Central memory CD4-positive, alpha-beta T cell (primary cell): Measurements from ENCODE around the gene CCDC28B.
A peak's percentile ranks its signal among the peaks of the same experiment; 100 is the strongest.

ENCODE experiments used
- DNase-seq: peaks from one replicate; pipeline ENCODE4 v3.0.0; 2022

CCDC28B gene

GRCh38 chr1:32195531-32195930 is 4.9 kb upstream of the CCDC28B start:
- no peak for DNase-seq

GRCh38 chr1:32195972-32196823 is 4.2 kb upstream of the CCDC28B start:
- peak; percentile 39 for DNase-seq

GRCh38 chr1:32197074-32197473 is 3.3 kb upstream of the CCDC28B start:
- DNase-seq = no peak

GRCh38 chr1:32197837-32198236 is 2.6 kb upstream of the CCDC28B start:
- no peak for DNase-seq

DNA sequence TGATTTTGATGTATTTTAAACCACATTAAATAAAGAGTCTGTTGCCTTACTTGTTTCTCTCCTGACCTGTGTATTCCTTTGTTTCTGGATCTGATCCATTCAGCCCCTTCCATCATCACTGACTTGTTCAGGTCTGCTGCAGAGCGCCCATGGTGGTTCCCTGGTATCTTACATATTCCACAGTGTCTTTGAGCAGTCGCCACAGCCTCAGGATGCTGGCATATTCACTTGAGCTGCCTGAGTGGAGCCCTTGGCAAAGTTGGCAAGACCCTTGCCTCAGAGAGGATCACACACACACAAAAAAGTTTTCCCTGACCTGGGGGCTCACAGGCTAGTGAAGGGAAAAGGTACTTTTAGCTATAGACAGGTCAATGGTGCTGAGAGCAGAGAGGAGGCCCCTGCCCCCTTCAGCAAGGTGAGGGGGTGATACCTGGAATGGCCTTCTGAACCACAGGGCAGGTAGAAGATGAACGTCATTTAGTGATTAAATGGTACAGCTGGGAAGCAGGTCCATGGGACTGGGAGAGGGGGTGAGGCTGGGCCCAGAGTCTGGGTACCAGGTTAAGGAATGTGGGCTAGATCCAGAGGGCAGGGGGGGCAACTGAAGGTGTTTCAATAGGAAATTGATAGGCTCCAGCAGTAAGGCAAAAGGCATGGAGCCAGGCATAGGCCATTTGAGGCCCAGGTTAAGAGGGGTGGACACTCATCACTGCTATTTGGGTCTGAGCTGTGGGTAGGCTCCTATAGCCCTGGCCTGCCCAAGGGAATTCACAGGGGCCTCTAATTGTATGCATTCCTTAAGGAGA is 2.0 kb upstream of the CCDC28B start:
- DNase-seq = no peak

DNA sequence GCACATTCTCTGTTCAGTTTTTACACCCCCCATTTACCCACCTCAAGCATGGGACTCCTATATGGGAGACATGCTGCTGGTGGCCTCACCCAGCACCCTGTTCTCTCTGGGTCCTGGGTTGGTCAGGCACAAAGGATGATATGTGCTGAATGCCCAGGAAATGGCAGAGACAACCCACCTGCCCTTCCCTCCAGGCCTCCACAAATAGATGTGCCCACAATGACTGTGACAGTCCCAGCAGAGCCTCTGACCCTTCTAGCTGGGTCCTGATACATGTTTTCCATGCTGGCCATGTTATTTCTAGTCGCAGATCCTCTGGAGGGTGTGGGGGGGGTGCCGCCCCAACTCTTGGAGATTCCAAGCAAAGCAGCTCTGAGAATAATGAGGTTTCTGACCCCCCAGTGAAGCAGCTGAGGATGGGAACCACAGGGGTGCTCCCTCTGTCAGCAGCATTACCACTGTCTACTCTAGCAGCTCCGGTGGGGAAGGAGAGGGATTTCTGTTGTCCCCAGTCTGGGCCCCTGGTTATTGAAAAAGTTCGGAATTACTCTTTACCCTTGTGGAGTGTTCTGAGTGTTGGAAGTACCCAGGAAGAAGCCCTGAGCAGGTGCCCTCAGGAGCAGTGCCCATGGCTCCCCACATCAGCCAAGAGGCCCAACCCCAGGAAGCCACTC is 1.2 kb upstream of the CCDC28B start:
- DNase-seq = no peak

DNA sequence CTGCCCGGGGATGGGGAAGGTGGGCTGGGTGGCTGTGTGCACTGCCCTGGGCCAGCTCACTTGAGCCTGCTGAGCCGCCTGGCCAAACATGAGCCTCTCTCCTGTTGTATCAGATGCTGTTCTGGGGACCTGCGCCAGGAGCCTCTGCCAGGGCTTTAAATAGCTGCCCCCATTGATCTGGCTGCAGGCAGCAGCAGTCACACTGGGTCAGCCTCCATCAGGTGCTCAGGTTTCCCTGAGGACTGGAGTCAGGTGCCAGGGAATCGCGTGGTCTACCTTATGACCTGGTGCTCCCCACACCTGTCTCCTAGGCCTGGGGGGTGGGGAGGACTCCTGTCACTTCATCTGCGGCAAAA is 700 bp upstream of the CCDC28B start:
- no peak for DNase-seq

DNA sequence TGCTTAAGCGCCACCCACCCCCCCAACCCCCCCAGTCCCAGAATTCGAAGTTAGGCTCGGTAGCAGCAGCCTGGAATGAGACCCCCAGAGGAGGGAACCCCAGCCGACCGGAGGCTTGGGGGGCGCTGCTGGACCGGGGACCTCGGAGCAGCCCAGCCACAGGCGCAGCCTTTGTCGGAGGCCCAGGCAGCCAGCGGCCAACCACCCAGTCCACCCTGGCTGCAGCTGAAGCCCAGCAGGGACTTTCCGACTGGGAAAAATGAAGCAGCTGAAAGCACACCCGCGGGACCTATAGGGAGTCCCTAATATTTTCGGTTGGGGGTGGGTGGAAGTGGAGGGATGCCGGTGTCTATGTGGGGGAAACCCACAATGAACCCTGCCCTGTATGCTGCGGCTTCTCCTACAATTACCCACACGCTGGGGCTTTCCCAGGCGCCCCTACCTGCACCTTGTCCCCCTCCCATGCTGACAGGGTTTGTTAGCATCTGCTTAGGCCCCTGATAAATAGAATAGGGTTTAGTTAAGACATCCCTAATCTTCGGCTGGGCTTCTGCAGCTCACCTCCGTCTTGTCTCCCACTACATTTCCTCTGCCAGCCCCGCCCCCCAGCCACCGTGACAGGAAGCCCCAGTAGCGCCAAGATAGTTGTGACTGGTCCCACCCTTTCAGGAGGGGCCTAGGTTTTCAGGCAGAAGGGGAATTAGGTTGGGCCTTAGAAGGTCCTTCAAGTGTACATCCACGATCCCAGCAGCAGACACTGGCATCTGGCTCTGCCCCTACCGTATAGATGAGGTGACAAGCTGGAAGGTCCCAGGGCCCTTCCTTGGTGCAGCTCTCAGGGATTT is 838 bp downstream of the CCDC28B start:
- DNase-seq = peak; percentile 78

DNA sequence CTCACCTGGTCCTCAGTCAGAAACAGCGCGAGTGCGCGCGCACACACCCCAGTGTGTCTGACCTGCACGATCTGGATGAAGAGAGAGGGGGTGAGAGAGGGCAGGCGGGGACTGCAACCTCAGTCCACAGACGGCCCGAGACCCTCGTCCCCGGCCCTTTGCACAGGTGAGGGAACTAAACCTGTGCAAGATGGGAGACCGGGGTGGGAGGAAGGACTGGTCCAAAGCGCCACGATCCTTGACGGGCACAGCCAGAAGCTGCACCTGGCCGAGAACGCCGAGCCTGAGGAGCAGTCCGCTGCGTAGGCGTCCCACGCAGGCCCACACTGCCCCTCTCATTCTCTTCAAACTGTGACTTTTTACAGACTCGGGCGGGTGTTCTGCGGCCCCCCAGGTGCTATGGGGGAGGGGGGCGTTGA is 4.6 kb downstream of the CCDC28B start:
- no peak for DNase-seq

DNA sequence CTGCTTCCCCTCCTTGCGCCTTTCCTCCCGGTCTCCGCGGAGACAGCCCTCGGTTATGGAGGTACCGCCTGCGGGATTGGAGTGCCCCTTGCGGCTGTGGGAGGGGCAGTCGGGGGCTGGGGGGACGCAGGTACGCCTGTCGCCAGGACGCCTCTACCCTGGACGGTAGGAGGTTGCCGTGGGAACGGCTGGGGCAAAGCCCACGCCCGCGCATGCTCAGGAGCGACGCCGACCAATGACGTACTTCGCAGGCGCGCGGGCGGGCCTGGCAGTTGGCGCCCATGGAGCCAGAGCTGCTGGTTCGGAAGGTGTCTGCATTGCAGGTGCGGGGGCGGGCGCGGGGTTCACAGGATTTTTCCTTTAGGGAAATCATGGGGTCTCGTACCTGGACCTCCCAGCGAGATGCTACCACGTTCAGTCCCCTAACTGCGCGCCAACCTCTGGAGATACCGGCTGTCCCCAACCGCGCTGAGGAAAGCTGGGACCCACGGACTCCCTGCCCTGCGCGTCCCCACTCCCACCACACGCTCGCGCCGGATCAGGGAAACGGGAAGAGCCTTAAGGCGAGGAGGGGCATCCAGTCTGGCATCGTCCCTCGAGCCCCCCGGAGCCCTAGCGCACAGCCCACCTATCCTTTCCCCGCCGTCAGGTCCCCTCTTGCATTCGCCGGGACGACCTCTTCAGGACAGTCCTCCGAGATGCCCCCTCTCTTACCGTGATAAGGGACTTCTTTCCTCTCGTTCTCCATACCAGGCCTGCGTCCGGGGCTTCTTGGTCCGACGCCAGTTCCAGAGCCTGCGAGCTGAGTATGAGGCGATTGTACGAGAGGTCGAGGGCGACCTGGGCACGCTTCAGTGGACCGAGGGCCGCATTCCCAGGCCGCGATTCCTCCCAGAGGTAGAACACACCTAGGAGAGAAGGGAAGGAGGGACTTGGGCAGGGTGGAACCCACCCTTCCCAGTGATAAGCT is 5.3 kb downstream of the CCDC28B start, which contains the start of gene IQCC:
Gene IQCC (plus strand): TSS at position 271 of the 970 bp plus-strand sequence. CDS start 11 bp downstream, at position 282.
- peak; percentile 84 for DNase-seq

GRCh38 chr1:32208469-32208868 is 8.1 kb downstream of the CCDC28B start:
- no peak for DNase-seq

- no peak for DNase-seq
These were observed 8.5 kb downstream of the CCDC28B start, which contains the start of gene DCDC2B for GRCh38 chr1:32208891-32209328. Gene DCDC2B, plus strand, starts transcription at chr1:32209089. Its CDS starts 5 bp downstream, at chr1:32209094.

DNA sequence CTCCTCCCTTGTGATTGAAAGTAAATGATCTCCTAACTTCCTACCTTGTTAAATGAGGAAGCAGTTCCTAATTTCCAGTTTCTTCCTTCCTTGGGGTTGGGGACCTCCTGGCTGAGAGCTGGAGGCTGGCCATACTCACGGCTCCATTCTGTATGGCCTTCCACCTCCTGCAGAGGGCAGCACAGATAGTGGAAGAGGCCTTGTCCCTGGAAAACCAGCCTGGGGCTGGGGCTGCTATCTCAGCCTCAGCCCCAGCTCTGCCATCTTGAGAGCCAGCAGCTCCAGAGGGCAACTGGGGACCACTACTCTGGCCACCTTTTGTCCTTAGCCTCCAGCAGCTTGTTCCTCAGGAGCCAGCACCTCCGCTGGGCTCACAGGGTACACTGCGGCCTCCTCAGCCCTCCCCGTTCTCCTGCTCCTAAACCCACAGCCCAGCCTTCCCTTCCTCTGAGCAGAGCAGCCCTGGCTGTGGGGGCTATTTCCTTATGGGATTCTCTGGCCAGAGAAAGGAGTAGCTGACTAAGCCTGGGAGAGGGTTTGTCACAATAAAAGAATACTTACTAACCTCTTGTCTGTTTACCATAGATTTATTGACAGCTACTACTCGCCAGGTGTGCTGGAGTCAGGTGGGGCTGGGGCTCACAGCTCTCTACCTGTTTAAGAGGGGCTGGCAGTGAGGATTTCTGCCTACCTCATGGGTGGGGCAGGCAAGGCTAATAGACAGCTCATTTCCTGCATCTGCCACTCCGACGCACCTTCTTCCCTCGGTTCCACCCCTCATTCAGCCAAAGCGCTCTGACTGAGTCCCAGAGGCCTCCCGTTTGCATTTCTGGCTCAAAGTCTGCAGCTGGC is 15.5 kb downstream of the CCDC28B start:
- DNase-seq = peak; percentile 44

- DNase-seq = no peak
These were observed 16.2 kb downstream of the CCDC28B start for GRCh38 chr1:32216566-32216965.

DNA sequence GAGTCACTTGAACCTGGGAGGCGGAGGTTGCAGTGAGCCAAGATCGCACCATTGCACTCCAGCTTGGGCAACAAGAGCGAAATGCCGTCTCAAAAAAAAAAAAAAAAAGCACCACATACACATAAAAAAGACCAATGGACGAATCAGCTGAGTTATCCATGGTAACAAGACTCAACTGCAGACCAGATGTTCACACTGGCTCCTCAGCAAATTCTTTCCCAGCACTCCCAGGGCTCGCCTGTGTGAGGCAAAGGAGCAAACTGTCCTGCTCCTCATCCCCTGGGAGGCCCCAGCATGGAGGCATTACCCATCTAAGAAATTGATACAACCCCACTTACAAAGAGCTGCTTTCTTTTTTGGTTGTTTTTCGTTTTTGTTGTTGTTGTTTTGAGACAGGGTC is 18.6 kb downstream of the CCDC28B start:
- DNase-seq = no peak

DNA sequence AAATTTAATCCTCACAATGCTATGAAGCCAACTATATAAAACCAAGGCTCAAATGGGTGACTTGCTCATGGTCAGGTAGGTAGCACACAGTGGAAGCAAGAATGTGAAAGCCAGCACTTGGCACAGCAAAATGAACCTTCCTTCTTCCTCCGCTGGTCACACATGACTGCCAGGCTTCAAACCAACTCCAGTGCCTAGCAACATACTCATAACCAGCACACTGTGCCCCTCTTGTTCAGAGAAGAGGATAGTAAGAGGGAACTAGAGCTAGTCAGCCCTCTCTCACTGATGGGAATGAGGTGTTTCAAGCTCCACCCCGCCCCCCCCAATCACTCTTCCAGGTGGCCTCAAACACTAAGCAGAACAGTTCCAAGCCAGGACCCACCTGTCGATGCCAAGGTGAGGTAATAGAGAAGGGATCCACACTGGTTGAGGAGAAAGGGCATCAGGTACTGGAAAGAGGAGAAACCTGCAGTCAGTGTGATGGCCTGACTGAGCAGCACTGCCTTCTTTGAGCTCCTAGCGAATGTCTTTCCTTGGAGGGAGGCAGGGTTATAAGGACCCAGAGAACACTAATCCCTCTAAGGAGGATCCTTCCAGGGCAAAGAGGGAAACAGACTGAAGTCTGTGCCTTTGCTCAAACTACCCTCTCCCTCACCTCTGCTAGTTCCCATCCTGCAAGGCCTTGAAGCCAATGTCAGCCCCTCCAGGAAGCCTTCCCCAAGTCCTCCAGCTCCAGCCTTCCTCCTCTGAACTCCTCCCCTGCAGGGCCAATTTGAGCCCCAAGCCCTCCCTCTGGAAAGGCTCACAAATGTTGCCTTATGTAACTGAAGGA is 20.6 kb downstream of the CCDC28B start:
- DNase-seq = no peak

DNA sequence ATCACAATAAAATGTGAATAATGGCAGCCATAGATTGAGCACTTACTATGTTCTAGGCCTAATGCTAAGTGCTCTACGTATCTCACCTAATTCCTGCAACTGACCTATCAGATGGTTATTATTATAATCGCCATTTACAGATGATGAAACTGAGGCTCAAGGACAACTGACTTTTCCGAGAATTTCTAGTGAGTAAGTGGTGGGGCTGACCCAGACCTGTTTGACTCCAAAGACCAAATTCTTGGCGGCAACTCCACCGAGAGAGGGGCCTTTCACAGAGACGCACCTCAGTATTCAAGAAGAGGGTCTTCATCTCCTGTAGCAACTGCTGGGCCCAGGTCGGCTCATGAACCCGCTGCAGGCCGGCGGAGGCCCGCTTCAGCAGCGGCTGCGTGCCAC is 21.2 kb downstream of the CCDC28B start:
- no peak for DNase-seq

DNA sequence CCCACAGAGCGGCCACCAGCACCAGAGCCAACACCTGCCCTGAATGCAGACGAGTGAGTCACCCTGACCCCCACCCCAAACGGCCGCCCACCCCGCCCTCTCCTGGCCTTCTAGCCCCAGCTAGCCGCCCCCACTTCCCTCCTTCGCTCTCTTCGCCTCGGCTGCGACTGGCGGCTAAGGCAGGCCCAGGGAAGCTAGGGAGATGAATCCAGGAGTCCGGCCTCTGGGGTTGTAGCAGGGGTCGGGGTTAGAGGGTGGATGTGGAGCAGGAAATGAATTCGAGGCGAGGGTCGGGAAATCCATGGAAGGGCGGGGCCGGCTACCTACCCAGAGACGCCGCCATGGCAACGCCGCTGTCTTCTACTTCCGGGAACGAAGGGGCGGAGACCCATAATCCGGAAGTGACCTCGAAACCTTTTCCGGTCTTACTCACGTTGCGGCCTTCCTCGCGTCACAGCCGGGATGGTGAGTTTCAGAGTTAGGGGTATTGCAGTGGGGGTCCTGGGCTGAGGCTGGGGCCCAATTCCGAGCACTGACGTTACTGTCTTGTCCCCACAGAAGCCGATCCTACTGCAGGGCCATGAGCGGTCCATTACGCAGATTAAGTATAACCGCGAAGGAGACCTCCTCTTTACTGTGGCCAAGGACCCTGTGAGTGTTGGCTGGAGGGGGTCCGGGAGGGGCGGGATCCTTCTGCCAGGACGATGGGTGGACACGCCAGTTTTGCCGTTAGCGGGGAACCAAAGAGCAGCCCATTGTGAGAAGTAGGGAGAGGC is 21.8 kb downstream of the CCDC28B start, which contains the start of the genes EIF3I and TMEM234:
Gene EIF3I (plus strand): TSS at position 428 of the 776 bp plus-strand sequence. CDS start 35 bp downstream, at position 463.
Gene TMEM234 (minus strand): TSS at position 374 of the 776 bp plus-strand sequence. CDS start 31 bp downstream, at position 343.
- peak; percentile 91 for DNase-seq
